ENCODE data around the gene SMIM21.

Gene SMIM21

DNA sequence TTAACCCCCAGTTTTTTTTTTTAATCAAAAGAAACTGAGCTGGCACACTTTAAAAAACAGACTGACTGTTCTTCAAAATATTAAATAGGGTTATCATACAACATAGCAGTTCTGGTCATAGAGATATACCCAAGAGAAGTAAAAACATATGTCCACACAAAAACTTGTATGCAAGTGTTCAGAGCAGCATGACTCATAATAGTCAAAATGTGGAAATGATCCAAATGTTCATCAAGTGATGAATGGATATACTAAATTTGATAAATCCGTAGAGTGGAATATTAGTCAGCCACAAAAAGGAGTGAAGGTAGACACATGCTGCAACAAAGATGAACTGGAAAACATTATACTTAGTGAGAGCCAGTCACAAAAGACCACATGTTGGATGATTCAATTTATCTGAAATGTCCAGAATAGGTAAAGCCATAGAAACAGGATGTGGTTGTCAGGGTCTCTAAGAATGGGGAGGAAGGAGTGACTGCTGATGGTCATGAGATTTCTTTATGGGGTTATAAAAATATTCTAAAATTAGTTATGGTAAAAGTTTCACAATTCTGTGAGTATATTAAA is 5.1 kb downstream of the SMIM21 start:
- no peak for DNase-seq (ENCODE audit: low read depth in 2 of 2)

DNA sequence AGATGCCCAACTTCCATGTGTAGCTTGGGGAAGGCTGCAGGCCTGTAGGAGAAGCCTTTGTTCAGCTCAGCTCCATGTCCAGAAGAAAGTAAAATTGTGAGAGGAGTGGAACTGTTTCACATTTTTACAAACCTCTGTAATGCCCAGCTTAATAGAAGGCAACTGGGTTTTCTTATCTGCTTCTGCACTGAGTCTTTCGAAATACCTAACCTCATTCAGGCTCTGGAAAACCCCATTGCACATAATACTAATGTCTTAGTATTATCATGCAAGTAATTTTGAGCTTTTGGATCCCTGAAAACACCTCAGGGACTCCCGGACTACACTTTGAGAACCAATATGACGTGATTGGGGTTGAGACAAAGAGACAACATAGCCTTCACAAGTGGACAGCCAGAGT is 5.8 kb downstream of the SMIM21 start:
- no peak for DNase-seq (ENCODE audit: low read depth in 2 of 2)

DNA sequence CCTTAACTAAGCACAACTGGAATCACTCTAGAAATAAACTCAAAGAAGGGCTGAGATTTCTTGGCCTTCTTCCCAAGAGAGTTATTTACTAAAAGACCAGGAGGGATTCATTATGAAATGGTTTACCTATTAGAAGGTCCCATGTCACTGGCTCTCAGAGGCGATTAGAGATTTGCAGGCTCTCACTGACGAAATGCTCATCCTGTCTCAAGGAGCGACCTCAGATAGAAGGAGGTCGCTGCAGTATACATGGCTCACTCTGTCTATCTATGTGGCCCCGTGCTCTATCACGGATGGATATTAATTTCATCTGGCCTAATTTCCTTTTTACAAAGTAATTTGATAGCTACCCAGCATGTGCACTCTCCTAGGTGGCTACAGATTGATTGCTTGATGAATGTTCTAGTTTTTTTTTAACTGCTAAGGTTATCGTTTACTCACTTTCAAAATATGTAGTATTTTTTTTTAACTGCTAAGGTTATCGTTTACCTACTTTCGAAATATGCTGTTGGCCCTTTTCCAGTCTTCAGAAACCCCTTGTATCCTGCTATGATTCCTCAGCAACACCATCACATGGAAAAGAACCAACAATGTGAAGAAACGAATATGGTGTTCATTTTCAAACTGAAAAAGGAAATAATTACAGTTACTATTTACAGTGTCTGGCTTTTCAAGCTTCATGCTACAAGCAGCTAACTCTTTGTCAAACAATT is 9.1 kb downstream of the SMIM21 start:
- DNase-seq (ENCODE audit: low read depth in 2 of 2) = no peak

DNA sequence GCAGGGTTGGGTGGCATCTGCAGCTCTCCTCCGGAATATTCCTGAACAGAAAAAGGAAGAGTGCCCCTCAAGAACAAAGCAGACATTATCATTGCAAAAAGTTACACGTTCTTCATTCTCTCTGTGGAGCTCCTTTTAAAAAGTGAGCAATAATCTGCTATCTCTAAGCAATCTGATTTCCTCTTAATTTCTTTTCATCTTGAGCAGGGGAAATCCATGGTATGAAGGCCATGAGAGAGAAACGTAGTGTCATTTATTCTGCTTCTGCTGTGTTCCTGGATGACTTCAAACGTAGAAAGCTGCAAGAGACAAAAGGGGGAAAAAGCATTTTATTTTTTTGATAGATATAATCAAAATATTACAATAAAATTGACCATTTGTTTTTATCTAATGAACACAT is 16.9 kb downstream of the SMIM21 start:
- DNase-seq (ENCODE audit: low read depth in 2 of 2) = no peak

DNA sequence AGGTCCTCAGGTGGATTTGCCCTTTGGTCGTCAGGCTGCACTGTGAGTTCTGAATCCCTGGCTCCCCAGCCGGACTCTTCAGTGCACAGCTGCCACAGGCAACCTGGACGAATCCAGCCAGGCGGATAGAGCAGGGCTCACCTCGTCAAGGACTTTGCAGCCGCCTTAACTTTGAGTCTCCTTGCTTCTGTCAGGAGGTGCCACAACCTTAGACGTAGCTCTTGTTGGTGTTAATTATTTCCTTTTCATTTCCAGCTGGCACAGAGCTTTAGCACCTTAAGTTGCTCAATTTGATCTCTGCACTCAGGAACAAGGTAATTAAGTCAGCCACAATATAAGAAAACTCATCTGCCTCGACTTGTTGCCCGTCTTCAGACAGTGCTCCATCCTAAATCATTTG is 17.7 kb downstream of the SMIM21 start:
- no peak for DNase-seq (ENCODE audit: low read depth in 2 of 2)

- peak; percentile 8 to 34 for DNase-seq (ENCODE audit: low read depth in 2 of 2)
Measured at GRCh38 chr18:75408554-75409506, 18.7 kb downstream of the SMIM21 start.

- no peak for DNase-seq (ENCODE audit: low read depth in 2 of 2)
Measured at GRCh38 chr18:75407468-75408437, 19.8 kb downstream of the SMIM21 start.

- no peak for DNase-seq (ENCODE audit: low read depth in 2 of 2)
Measured at GRCh38 chr18:75406491-75407445, 20.7 kb downstream of the SMIM21 start.

- DNase-seq (ENCODE audit: low read depth in 2 of 2) = no peak
Measured at GRCh38 chr18:75405351-75405750, 22.2 kb downstream of the SMIM21 start.

GRCh38 chr18:75400366-75400765 is 27.1 kb downstream of the SMIM21 start:
- no peak for DNase-seq (ENCODE audit: low read depth in 2 of 2)

- DNase-seq (ENCODE audit: low read depth in 2 of 2) = no peak
Measured at GRCh38 chr18:75395137-75395536, 32.4 kb downstream of the SMIM21 start.

DNA sequence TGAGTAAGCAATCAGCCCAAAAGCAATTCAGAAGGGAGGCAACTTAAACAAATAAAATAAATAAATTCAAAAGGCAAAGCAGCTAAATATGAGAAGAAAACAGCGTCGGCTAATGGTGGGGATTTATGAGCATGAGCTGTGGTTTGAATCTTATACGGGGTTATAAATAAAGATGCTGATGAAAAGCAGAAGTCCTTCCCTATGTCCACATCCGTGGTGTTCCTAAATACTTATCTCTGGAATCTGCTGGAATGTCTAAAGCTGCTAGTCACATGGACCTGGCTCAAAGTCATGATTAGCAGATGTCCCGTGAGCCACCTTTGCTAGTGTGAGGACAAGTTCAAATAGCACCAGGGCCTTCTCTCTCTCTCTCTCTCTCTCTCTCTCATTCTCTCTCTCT is 33.8 kb downstream of the SMIM21 start:
- no peak for DNase-seq (ENCODE audit: low read depth in 2 of 2)

- DNase-seq (ENCODE audit: low read depth in 2 of 2) = no peak
Measured at GRCh38 chr18:75392226-75392578, 35.3 kb downstream of the SMIM21 start.

GRCh38 chr18:75391279-75392225 is 36.0 kb downstream of the SMIM21 start:
- no peak for DNase-seq (ENCODE audit: low read depth in 2 of 2)

- DNase-seq (ENCODE audit: low read depth in 2 of 2) = no peak
Measured at GRCh38 chr18:75390854-75391253, 36.6 kb downstream of the SMIM21 start.

GRCh38 chr18:75384144-75384543 is 43.4 kb downstream of the SMIM21 start:
- DNase-seq (ENCODE audit: low read depth in 2 of 2) = no peak

DNA sequence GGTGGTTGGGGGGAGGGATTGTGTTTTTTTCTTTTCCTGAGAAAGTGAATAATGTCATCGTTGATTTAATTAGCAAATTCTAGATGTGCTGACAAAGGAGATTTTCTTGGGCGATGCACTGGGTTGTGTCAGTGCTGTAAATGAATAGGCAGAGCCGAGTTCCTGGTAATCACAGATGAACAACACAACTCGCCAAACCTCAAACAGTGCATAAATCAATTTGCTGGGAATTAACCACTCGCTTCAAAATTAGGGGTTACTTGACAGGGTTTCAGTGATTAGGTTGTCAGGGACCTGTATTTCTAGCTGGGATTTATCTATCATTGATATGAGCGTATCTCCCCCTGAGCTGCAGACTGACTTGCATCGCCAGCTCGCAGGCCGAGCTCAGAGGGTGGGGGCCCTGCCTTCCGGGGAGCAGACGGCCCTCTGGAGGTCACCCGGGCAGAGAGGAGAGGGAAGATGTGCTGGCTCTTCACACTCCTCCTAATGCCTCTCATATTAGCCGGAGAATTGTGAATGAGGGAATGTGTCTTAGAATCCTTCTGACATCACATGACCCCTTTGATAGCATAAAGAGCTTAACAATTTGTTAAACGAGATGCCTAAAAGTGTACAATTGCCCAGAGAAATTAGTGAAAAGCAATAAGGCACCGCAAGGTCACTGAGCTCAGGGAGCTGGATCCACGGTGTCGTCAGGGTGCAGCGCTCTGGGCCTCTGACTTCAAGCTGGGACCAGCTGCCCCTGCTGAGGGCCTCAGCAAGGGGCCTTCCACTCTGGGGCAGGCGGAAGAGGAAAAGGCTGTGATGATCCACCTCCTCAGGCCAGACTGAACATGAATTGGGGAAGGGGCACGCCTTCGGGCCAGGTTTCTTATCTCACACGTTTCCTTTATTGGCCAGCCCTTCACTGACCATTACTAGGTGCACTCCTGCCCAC is 48.9 kb downstream of the SMIM21 start:
- DNase-seq (ENCODE audit: low read depth in 2 of 2) = no peak

- DNase-seq (ENCODE audit: low read depth in 2 of 2) = no peak
Measured at GRCh38 chr18:75377926-75378325, 49.6 kb downstream of the SMIM21 start.
